Trophoblast cell (in vitro differentiated cells and primary cell): ENCODE results near the gene SLC10A7.

ENCODE experiments used
- DNase-seq, 2 donors: peaks; one replicate each; pipeline ENCODE4 v3.0.0-alpha.2; 2016
- H2AFZ ChIP-seq: 2 replicates; pipeline ENCODE4 v1.6.1; 2013; ENCODE audit warnings: low read length, moderate library complexity, mild to moderate bottlenecking; ENCODE audit not compliant: insufficient read depth, poor library complexity
- H2AK5ac ChIP-seq: 2 replicates; pipeline ENCODE4 v1.6.1; 2013; ENCODE audit warnings: mild to moderate bottlenecking, low read length
- H2BK120ac ChIP-seq: 2 replicates; pipeline ENCODE4 v1.6.1; 2013; ENCODE audit warnings: low read length, mild to moderate bottlenecking, moderate library complexity; ENCODE audit not compliant: insufficient read depth, poor library complexity
- H2BK12ac ChIP-seq: 2 replicates; pipeline ENCODE4 v1.6.1; 2013; ENCODE audit warnings: mild to moderate bottlenecking, low read length, moderate library complexity
- H2BK5ac ChIP-seq: 2 replicates; pipeline ENCODE4 v1.6.1; 2013; ENCODE audit warnings: low read length, low read depth, moderate library complexity, mild to moderate bottlenecking; ENCODE audit not compliant: poor library complexity
- H3K14ac ChIP-seq: 2 replicates; pipeline ENCODE4 v1.6.1; 2013; ENCODE audit warnings: mild to moderate bottlenecking, low read length
- H3K18ac ChIP-seq: 2 replicates; pipeline ENCODE4 v1.6.1; 2013; ENCODE audit warnings: mild to moderate bottlenecking, low read length
- H3K23ac ChIP-seq: 2 replicates; pipeline ENCODE4 v1.6.1; 2013; ENCODE audit warnings: low read length
- H3K27ac ChIP-seq: 2 replicates; pipeline ENCODE4 v1.5.1; 2013; ENCODE audit warnings: low read depth, mild to moderate bottlenecking, inconsistent platforms, low read length, moderate library complexity
- H3K27me3 ChIP-seq: 2 replicates; pipeline ENCODE4 v1.6.1; 2013; ENCODE audit warnings: inconsistent platforms, mild to moderate bottlenecking, low read length, moderate library complexity; ENCODE audit not compliant: insufficient read depth
- H3K36me3 ChIP-seq, 2 experiments: 1 replicate in 1 of 2; 2 replicates in 1 of 2; pipeline ENCODE4 v1.6.1; 2013; ENCODE audit warnings: low read length in 2 of 2, mild to moderate bottlenecking in 2 of 2, moderate library complexity in 1 of 2; ENCODE audit not compliant: insufficient read depth in 2 of 2, control insufficient read depth in 1 of 2
- H3K4ac ChIP-seq: 2 replicates; pipeline ENCODE4 v1.6.1; 2013; ENCODE audit warnings: low read depth, mild to moderate bottlenecking, low read length, moderate library complexity
- H3K4me1 ChIP-seq, 2 experiments: 1 replicate in 1 of 2; 2 replicates in 1 of 2; pipeline ENCODE4 v1.6.1; 2013; ENCODE audit warnings: low read length in 2 of 2, mild to moderate bottlenecking in 2 of 2, moderate library complexity in 1 of 2; ENCODE audit not compliant: insufficient read depth in 2 of 2, control insufficient read depth in 1 of 2
- H3K4me2 ChIP-seq: 2 replicates; pipeline ENCODE4 v1.6.1; 2013; ENCODE audit warnings: inconsistent platforms, mild to moderate bottlenecking, low read length, moderate library complexity
- H3K4me3 ChIP-seq: 2 replicates; pipeline ENCODE4 v1.5.1; 2013; ENCODE audit warnings: mild to moderate bottlenecking, low read depth, low read length, inconsistent platforms
- H3K79me1 ChIP-seq: one replicate; pipeline ENCODE4 v1.6.1; 2013; ENCODE audit warnings: low read length
- H3K79me2 ChIP-seq: 2 replicates; pipeline ENCODE4 v1.6.1; 2013; ENCODE audit warnings: low read length, mild to moderate bottlenecking; ENCODE audit not compliant: control insufficient read depth, insufficient read depth, poor library complexity
- H3K9ac ChIP-seq: 2 replicates; pipeline ENCODE4 v1.6.1; 2013; ENCODE audit warnings: mild to moderate bottlenecking, low read length
- H3K9me3 ChIP-seq: 2 replicates; pipeline ENCODE4 v1.6.1; 2013; ENCODE audit warnings: low read depth, mild to moderate bottlenecking, control low read depth, inconsistent platforms, low read length; ENCODE audit not compliant: insufficient read depth
- H4K12ac ChIP-seq: 2 replicates; pipeline ENCODE4 v1.6.1; 2013; ENCODE audit warnings: low read depth, mild to moderate bottlenecking, low read length, moderate library complexity
- H4K8ac ChIP-seq: 2 replicates; pipeline ENCODE4 v1.6.1; 2013; ENCODE audit warnings: low read depth, mild to moderate bottlenecking, low read length, moderate library complexity
- H4K91ac ChIP-seq: one replicate; pipeline ENCODE4 v1.6.1; 2013; ENCODE audit warnings: low read depth, mild to moderate bottlenecking, low read length, moderate library complexity
- WGBS: extraction: QIAGEN DNeasy Blood & Tissue Kit; methylation state at CpG from one replicate; pipeline ENCODE4 v1.1.7; 2013; ENCODE audit warnings: missing lambda C conversion rate; ENCODE audit not compliant: insufficient read length, insufficient coverage; ENCODE audit errors: extremely low coverage; 5-methylcytosine and 5-hydroxymethylcytosine counted together

The SLC10A7 gene

DNA sequence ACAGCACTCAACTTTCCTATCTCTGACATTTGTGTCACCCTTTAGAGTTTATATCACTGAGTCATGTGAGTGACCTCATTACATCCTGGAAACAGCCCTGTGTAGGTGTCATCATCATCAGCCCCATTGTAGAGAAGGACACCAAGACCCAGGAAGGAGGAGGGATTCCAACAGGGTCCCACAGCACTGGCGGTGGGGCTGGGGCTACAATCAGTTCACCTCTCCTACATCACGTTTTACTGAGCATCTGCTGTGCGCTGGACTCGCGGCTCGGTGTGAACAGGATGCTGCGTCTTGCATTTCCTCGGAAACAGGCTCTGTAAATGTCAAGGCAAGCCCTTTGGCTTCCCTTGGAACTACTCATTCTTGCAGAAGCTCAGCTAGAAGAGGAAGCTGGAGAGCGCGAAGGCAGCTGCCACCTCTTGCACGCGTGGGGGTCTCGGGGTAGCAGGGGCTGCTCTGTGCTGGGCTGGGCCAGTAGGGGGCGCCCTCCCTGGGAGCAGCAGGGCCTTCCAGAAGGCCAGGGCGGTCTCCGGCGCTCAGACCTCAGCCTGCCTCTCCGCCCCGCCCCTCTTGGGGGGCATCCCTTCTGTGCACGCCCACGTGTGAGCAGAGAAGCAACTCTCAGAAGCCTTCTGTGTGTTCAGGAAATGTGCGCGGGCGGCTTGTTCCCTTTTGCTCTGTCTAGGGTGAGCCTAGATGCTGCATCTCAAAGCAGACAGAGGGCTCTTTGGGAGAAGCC lies 278.4 kb downstream of the SLC10A7 start:
- H4K8ac ChIP-seq: no peak overlapping the region
- H3K79me1 ChIP-seq: no peaks in the 10 kb centered on the region
- H3K14ac ChIP-seq: no peak overlapping the region
- no peak overlapping the region for H2BK12ac ChIP-seq
- no peak overlapping the region for H3K9ac ChIP-seq
- no peaks in the 10 kb centered on the region for H3K9me3 ChIP-seq
- peak in 1 of 2 donors; percentile 43 for DNase-seq
- H3K27me3 ChIP-seq: no peaks in the 10 kb centered on the region
- H3K18ac ChIP-seq: no peak overlapping the region
- H4K12ac ChIP-seq: peak overlapping the region; percentile 21
- H3K4me1 ChIP-seq: peaks cover 2 to 3% of the 10 kb centered on the region in 2 experiments
- H2BK5ac ChIP-seq: no peak overlapping the region
- H3K23ac ChIP-seq: no peak overlapping the region
- no peak overlapping the region for H4K91ac ChIP-seq
- WGBS: no CpG with 5 or more reads among the region's 24 CpGs
- no peak overlapping the region for H3K4ac ChIP-seq
- H3K27ac ChIP-seq: no peak overlapping the region
- no peak overlapping the region for H3K4me3 ChIP-seq
- no peak overlapping the region for H2AFZ ChIP-seq
- H3K4me2 ChIP-seq: no peak overlapping the region
- no peak overlapping the region for H2AK5ac ChIP-seq
- H2BK120ac ChIP-seq: no peak overlapping the region
- H3K79me2 ChIP-seq: no peaks in the 10 kb centered on the region
- H3K36me3 ChIP-seq: no peaks in the 10 kb centered on the region

DNA sequence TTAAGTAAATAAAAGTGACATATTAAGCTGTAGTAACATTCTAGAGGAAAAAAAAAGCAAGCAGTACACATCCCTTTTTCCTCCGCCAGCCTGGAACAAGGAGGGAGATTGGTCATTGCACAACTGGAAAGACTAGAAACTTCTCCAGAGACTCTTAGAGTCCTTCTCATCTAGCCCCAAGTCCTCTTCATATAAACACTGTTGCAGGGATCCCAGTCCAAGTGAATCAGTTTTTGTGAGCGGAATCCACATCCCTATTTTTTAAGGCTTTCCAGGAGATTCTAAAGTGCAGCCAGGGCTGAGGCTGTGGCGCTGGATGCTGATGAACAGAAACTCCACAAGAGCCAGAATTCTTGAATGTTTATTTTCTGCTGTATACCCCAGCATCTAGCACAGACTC lies 283.6 kb downstream of the SLC10A7 start:
- Histone ChIP-seq H3K79me2 (no peaks in the 10 kb centered on the region), H3K27ac (no peak overlapping the region), H3K4ac (no peak overlapping the region), H2AK5ac (no peak overlapping the region), H3K9me3 (no peaks in the 10 kb centered on the region), H3K4me3 (no peak overlapping the region), H4K91ac (no peak overlapping the region), H3K14ac (no peak overlapping the region), H4K12ac (no peak overlapping the region), H3K79me1 (no peaks in the 10 kb centered on the region), H3K36me3 (no peaks in the 10 kb centered on the region), H2BK5ac (no peak overlapping the region), H3K4me1 (peaks cover 0 to 3% of the 10 kb centered on the region in 2 experiments), H4K8ac (no peak overlapping the region), H3K9ac (no peak overlapping the region), H3K4me2 (no peak overlapping the region), H2BK120ac (no peak overlapping the region), H3K18ac (no peak overlapping the region), H2AFZ (no peak overlapping the region), H2BK12ac (no peak overlapping the region), H3K23ac (no peak overlapping the region), H3K27me3 (no peaks in the 10 kb centered on the region)
- WGBS: no CpG with 5 or more reads among the region's 3 CpGs
- DNase-seq: no peak

DNA sequence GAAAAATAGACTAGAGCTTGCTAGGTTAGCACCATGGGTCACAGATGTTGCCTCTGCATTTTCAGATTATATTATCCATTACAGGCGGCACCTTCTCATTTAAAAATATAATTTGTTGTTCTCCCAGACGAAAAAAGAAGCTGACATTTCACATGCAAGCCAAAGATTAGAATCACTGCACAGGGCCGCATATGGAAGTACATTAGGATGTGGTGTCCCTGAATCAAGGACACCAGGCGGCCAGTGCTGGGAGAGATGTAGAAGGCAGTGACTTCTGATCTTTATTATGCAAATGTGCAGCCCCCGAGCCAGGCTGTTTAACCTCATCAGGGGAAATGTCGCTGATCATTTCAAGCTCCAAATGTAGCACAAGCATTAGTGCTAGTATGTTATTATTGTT lies 284.6 kb downstream of the SLC10A7 start:
- Histone ChIP-seq H3K4me1 (peaks cover 0 to 3% of the 10 kb centered on the region in 2 experiments), H3K36me3 (no peaks in the 10 kb centered on the region)

DNA sequence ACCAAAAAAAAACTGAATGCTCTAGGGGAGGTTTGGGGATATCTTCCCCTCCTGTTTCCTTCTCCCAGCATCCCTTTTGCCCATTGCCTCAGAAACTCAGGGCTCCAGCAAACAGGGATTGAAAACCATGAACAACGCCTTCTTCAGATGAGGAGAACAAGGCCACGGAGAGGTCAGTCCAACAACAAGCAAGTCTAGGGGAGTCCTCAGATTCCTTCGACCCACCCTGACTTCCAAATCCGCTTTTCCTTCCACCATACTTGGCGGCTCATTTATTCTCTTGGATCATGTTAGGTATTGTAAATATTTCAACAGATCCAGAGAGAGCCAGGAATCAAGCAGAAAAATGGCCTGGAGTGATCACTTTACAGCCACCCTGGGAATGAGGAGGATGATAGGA lies 285.5 kb downstream of the SLC10A7 start:
- no peaks in the 10 kb centered on the region for H3K9me3 ChIP-seq
- no peaks in the 10 kb centered on the region for H3K79me2 ChIP-seq
- no peak overlapping the region for H4K12ac ChIP-seq
- H2BK12ac ChIP-seq: no peak overlapping the region
- no peak overlapping the region for H4K91ac ChIP-seq
- H3K18ac ChIP-seq: no peak overlapping the region
- no peaks in the 10 kb centered on the region for H3K79me1 ChIP-seq
- H2AK5ac ChIP-seq: no peak overlapping the region
- H3K23ac ChIP-seq: no peak overlapping the region
- H2BK5ac ChIP-seq: no peak overlapping the region
- H2BK120ac ChIP-seq: no peak overlapping the region
- no peak overlapping the region for H3K4me2 ChIP-seq
- H2AFZ ChIP-seq: no peak overlapping the region
- WGBS: no CpG with 5 or more reads among the region's 5 CpGs
- no peak overlapping the region for H3K27ac ChIP-seq
- no peaks in the 10 kb centered on the region for H3K36me3 ChIP-seq
- no peak overlapping the region for H3K9ac ChIP-seq
- no peak overlapping the region for H3K14ac ChIP-seq
- no peak overlapping the region for H3K4ac ChIP-seq
- DNase-seq: no peak
- no peaks in the 10 kb centered on the region for H3K4me1 ChIP-seq
- H4K8ac ChIP-seq: no peak overlapping the region
- H3K27me3 ChIP-seq: no peaks in the 10 kb centered on the region
- no peak overlapping the region for H3K4me3 ChIP-seq

More for the DNA sequence above, 284.6 kb downstream of the SLC10A7 start:
- Histone ChIP-seq H3K4me2 (no peak overlapping the region), H3K23ac (no peak overlapping the region), H3K27ac (no peak overlapping the region), H2BK12ac (no peak overlapping the region), H2BK5ac (no peak overlapping the region), H3K14ac (no peak overlapping the region), H4K12ac (no peak overlapping the region), H3K4ac (no peak overlapping the region), H4K8ac (no peak overlapping the region), H2AK5ac (no peak overlapping the region), H2AFZ (no peak overlapping the region), H3K9me3 (no peaks in the 10 kb centered on the region), H4K91ac (no peak overlapping the region), H3K79me1 (no peaks in the 10 kb centered on the region), H2BK120ac (no peak overlapping the region), H3K79me2 (no peaks in the 10 kb centered on the region), H3K9ac (no peak overlapping the region), H3K4me3 (no peak overlapping the region), H3K18ac (no peak overlapping the region), H3K27me3 (no peaks in the 10 kb centered on the region)
- no peak for DNase-seq
- no CpG with 5 or more reads among the region's 6 CpGs for WGBS
